Trophoblast cell (in vitro differentiated cells and primary cell): ENCODE data around the gene OBSCN.

Experiments used
- DNase-seq, 2 donors: peaks; one replicate each; pipeline ENCODE4 v3.0.0-alpha.2; 2016
- H2AFZ ChIP-seq: 2 replicates; pipeline ENCODE4 v1.6.1; 2013; ENCODE audit warnings: low read length, moderate library complexity, mild to moderate bottlenecking; ENCODE audit not compliant: insufficient read depth, poor library complexity
- H2AK5ac ChIP-seq: 2 replicates; pipeline ENCODE4 v1.6.1; 2013; ENCODE audit warnings: mild to moderate bottlenecking, low read length
- H2BK120ac ChIP-seq: 2 replicates; pipeline ENCODE4 v1.6.1; 2013; ENCODE audit warnings: low read length, mild to moderate bottlenecking, moderate library complexity; ENCODE audit not compliant: insufficient read depth, poor library complexity
- H2BK12ac ChIP-seq: 2 replicates; pipeline ENCODE4 v1.6.1; 2013; ENCODE audit warnings: mild to moderate bottlenecking, low read length, moderate library complexity
- H2BK5ac ChIP-seq: 2 replicates; pipeline ENCODE4 v1.6.1; 2013; ENCODE audit warnings: low read length, low read depth, moderate library complexity, mild to moderate bottlenecking; ENCODE audit not compliant: poor library complexity
- H3K14ac ChIP-seq: 2 replicates; pipeline ENCODE4 v1.6.1; 2013; ENCODE audit warnings: mild to moderate bottlenecking, low read length
- H3K18ac ChIP-seq: 2 replicates; pipeline ENCODE4 v1.6.1; 2013; ENCODE audit warnings: mild to moderate bottlenecking, low read length
- H3K23ac ChIP-seq: 2 replicates; pipeline ENCODE4 v1.6.1; 2013; ENCODE audit warnings: low read length
- H3K27ac ChIP-seq: 2 replicates; pipeline ENCODE4 v1.5.1; 2013; ENCODE audit warnings: low read depth, mild to moderate bottlenecking, inconsistent platforms, low read length, moderate library complexity
- H3K27me3 ChIP-seq: 2 replicates; pipeline ENCODE4 v1.6.1; 2013; ENCODE audit warnings: inconsistent platforms, mild to moderate bottlenecking, low read length, moderate library complexity; ENCODE audit not compliant: insufficient read depth
- H3K36me3 ChIP-seq, 2 experiments: 1 replicate in 1 of 2; 2 replicates in 1 of 2; pipeline ENCODE4 v1.6.1; 2013; ENCODE audit warnings: low read length in 2 of 2, mild to moderate bottlenecking in 2 of 2, moderate library complexity in 1 of 2; ENCODE audit not compliant: insufficient read depth in 2 of 2, control insufficient read depth in 1 of 2
- H3K4ac ChIP-seq: 2 replicates; pipeline ENCODE4 v1.6.1; 2013; ENCODE audit warnings: low read depth, mild to moderate bottlenecking, low read length, moderate library complexity
- H3K4me1 ChIP-seq, 2 experiments: 1 replicate in 1 of 2; 2 replicates in 1 of 2; pipeline ENCODE4 v1.6.1; 2013; ENCODE audit warnings: low read length in 2 of 2, mild to moderate bottlenecking in 2 of 2, moderate library complexity in 1 of 2; ENCODE audit not compliant: insufficient read depth in 2 of 2, control insufficient read depth in 1 of 2
- H3K4me2 ChIP-seq: 2 replicates; pipeline ENCODE4 v1.6.1; 2013; ENCODE audit warnings: inconsistent platforms, mild to moderate bottlenecking, low read length, moderate library complexity
- H3K4me3 ChIP-seq: 2 replicates; pipeline ENCODE4 v1.5.1; 2013; ENCODE audit warnings: mild to moderate bottlenecking, low read depth, low read length, inconsistent platforms
- H3K79me1 ChIP-seq: one replicate; pipeline ENCODE4 v1.6.1; 2013; ENCODE audit warnings: low read length
- H3K79me2 ChIP-seq: 2 replicates; pipeline ENCODE4 v1.6.1; 2013; ENCODE audit warnings: low read length, mild to moderate bottlenecking; ENCODE audit not compliant: control insufficient read depth, insufficient read depth, poor library complexity
- H3K9ac ChIP-seq: 2 replicates; pipeline ENCODE4 v1.6.1; 2013; ENCODE audit warnings: mild to moderate bottlenecking, low read length
- H3K9me3 ChIP-seq: 2 replicates; pipeline ENCODE4 v1.6.1; 2013; ENCODE audit warnings: low read depth, mild to moderate bottlenecking, control low read depth, inconsistent platforms, low read length; ENCODE audit not compliant: insufficient read depth
- H4K12ac ChIP-seq: 2 replicates; pipeline ENCODE4 v1.6.1; 2013; ENCODE audit warnings: low read depth, mild to moderate bottlenecking, low read length, moderate library complexity
- H4K8ac ChIP-seq: 2 replicates; pipeline ENCODE4 v1.6.1; 2013; ENCODE audit warnings: low read depth, mild to moderate bottlenecking, low read length, moderate library complexity
- H4K91ac ChIP-seq: one replicate; pipeline ENCODE4 v1.6.1; 2013; ENCODE audit warnings: low read depth, mild to moderate bottlenecking, low read length, moderate library complexity
- WGBS: extraction: QIAGEN DNeasy Blood & Tissue Kit; methylation state at CpG from one replicate; pipeline ENCODE4 v1.1.7; 2013; ENCODE audit warnings: missing lambda C conversion rate; ENCODE audit not compliant: insufficient read length, insufficient coverage; ENCODE audit errors: extremely low coverage; 5-methylcytosine and 5-hydroxymethylcytosine counted together

Gene OBSCN

GRCh38 chr1:228354390-228355320, 146.8 kb downstream of the OBSCN start:
- Histone ChIP-seq H4K91ac (no peak overlapping the region), H3K9me3 (peaks cover 2% of the 10 kb centered on the region), H2BK5ac (no peak overlapping the region), H3K27ac (no peak overlapping the region), H3K18ac (no peak overlapping the region), H3K4me2 (no peak overlapping the region), H3K14ac (no peak overlapping the region), H3K4me1 (no peaks in the 10 kb centered on the region), H3K27me3 (no peaks in the 10 kb centered on the region), H4K12ac (no peak overlapping the region), H2AK5ac (no peak overlapping the region), H4K8ac (no peak overlapping the region), H3K4me3 (no peak overlapping the region), H2AFZ (no peak overlapping the region), H2BK12ac (no peak overlapping the region), H3K79me2 (no peaks in the 10 kb centered on the region), H3K4ac (no peak overlapping the region), H3K23ac (no peak overlapping the region), H3K79me1 (no peaks in the 10 kb centered on the region), H3K36me3 (no peaks in the 10 kb centered on the region), H3K9ac (no peak overlapping the region), H2BK120ac (no peak overlapping the region)
- WGBS, result no CpG with 5 or more reads among the region's 19 CpGs
- DNase-seq, result no peak

GRCh38 chr1:228356897-228357680, 149.2 kb downstream of the OBSCN start:
- no peak overlapping the region for H2BK5ac ChIP-seq
- H2AFZ ChIP-seq, result no peak overlapping the region
- no peaks in the 10 kb centered on the region for H3K36me3 ChIP-seq
- H3K4me2 ChIP-seq, result no peak overlapping the region
- DNase-seq, result no peak
- no peaks in the 10 kb centered on the region for H3K79me2 ChIP-seq
- no peak overlapping the region for H2AK5ac ChIP-seq
- no peak overlapping the region for H4K12ac ChIP-seq
- H3K4me1 ChIP-seq, result peaks cover 3 to 5% of the 10 kb centered on the region in 2 experiments
- no peaks in the 10 kb centered on the region for H3K79me1 ChIP-seq
- H3K14ac ChIP-seq, result no peak overlapping the region
- no peak overlapping the region for H4K8ac ChIP-seq
- no CpG with 5 or more reads among the region's 8 CpGs for WGBS
- no peak overlapping the region for H2BK120ac ChIP-seq
- no peak overlapping the region for H3K18ac ChIP-seq
- H3K9ac ChIP-seq, result no peak overlapping the region
- H3K4me3 ChIP-seq, result no peak overlapping the region
- no peak overlapping the region for H3K4ac ChIP-seq
- H3K9me3 ChIP-seq, result peaks cover 2% of the 10 kb centered on the region
- no peak overlapping the region for H3K23ac ChIP-seq
- no peak overlapping the region for H2BK12ac ChIP-seq
- H3K27ac ChIP-seq, result no peak overlapping the region
- H4K91ac ChIP-seq, result no peak overlapping the region
- H3K27me3 ChIP-seq, result no peaks in the 10 kb centered on the region

- no peak overlapping the region for H3K23ac ChIP-seq
- no peak overlapping the region for H3K4ac ChIP-seq
- H4K12ac ChIP-seq, result no peak overlapping the region
- no peak overlapping the region for H2AK5ac ChIP-seq
- no peak overlapping the region for H3K14ac ChIP-seq
- no peak overlapping the region for H2BK120ac ChIP-seq
- H2AFZ ChIP-seq, result no peak overlapping the region
- H3K4me1 ChIP-seq, result peaks cover 3 to 5% of the 10 kb centered on the region in 2 experiments
- H3K27me3 ChIP-seq, result no peaks in the 10 kb centered on the region
- no peak overlapping the region for H3K4me2 ChIP-seq
- H3K9me3 ChIP-seq, result peaks cover 2% of the 10 kb centered on the region
- no peaks in the 10 kb centered on the region for H3K79me1 ChIP-seq
- no peak overlapping the region for H3K4me3 ChIP-seq
- H3K79me2 ChIP-seq, result no peaks in the 10 kb centered on the region
- no peak overlapping the region for H3K18ac ChIP-seq
- H3K9ac ChIP-seq, result no peak overlapping the region
- H4K91ac ChIP-seq, result no peak overlapping the region
- no CpG with 5 or more reads among the region's 4 CpGs for WGBS
- no peak overlapping the region for H3K27ac ChIP-seq
- no peaks in the 10 kb centered on the region for H3K36me3 ChIP-seq
- DNase-seq, result peak; percentile 12 to 49
- H2BK5ac ChIP-seq, result no peak overlapping the region
- H4K8ac ChIP-seq, result no peak overlapping the region
- H2BK12ac ChIP-seq, result no peak overlapping the region
Observed at GRCh38 chr1:228358039-228358763, 150.4 kb downstream of the OBSCN start.
